ENCODE results near the gene TNFRSF1B. TPM values are rescaled to one million over a fixed set of nuclear protein-coding genes. Genes with fewer than 3 reads are reported as not detected.
A peak's percentile ranks its signal among the peaks of the same experiment; 100 is the strongest.

TNFRSF1B gene
- not detected for polyA plus RNA-seq (2012; ENCODE audit: insufficient read depth, insufficient read length)

DNA sequence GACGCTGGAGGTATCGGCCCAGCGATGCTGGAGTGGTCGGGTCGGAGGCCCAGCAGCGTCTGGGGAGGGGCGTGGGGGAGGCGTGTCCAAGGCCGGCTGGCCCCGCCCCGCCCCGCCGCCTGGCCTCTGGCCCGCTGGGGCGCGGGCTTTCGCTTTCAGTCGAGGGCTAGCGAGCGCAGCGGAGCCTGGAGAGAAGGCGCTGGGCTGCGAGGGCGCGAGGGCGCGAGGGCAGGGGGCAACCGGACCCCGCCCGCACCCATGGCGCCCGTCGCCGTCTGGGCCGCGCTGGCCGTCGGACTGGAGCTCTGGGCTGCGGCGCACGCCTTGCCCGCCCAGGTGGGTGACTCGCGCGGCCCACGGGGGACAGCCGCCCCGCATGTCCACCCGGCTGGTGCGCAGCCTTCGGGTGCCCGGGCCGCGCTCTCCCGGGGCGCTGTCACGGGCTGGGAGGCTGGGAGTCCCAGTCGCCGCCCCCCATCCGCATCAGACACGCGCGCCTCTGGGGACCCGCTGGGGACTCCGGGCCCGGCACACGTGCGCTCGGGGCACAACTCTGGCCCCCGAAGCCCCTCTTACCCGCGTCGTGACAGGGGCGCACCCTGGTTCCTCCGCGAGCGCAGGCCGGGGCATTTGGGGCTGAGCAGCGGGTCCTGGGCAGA, at the start of gene TNFRSF1B:
TNFRSF1B (plus strand) TSS at position 158 of the 659 bp plus-strand sequence; CDS start at position 259, 101 bp downstream.
- no peak within 1 kb of the TSS for H3K4me3 ChIP-seq (ENCODE audit: low read length)
- DNase-seq (ENCODE audit: low read depth, low spot score): no peak

DNA sequence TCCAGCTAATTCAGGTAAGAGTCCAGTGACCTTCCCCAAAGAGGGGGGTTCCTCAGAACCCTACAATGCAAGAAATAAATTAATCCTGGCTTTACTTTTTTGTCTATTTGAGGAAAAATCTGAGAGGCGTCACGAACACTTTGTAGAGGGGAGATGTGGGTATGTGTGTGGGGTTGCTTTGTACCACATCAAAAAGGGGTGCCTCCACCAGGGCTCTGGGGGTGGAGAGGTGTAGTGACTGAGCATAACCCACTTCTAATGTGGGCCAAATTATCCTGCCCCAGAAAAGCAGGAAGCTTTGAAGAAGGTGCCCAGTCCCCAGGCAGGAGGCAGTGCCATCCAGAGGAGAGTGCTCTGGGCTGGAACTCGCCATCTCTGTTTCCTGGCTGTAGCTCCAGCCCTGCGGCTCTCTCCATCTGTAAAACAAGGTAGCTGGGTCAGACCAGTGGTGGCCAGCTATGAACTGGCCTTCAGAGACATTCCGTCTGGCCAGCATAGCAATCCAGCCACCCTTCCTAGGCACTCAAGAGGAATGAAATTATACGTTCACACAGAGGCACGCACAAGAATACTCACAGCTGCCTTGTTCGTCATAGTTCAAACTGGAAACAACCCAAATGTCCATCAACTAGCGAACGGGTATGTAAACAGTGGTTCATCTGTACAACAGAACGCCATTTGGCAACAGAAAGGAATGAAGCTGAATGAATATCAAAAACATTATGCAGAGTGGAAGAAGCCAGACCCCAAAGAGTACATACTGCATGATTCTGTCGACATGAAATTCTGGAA, 45.4 kb upstream of the TNFRSF1B start:
- peak; percentile 49 for DNase-seq (ENCODE audit: low read depth, low spot score)
- no peak overlapping the region for H3K4me3 ChIP-seq (ENCODE audit: low read length)

DNA sequence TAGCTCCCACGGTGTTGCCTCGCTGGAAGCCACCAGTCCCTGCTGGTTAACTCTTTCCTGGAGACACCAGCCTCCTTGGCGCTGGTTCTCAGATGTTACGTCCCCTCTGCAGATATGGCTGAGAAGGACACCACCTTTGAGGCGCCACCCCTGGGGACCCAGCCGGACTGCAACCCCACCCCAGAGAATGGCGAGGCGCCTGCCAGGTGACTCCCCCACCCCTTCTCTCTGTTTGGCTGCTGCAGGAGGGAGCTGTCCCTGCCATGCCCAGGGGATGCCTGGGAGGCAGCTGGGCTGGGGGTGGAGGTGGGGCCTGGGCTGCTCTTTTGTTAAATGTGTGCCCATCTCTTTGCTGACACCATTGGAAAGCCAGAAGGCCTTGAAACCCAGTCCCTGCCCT, 43.6 kb upstream of the TNFRSF1B start:
- no peak for DNase-seq (ENCODE audit: low read depth, low spot score)

DNA sequence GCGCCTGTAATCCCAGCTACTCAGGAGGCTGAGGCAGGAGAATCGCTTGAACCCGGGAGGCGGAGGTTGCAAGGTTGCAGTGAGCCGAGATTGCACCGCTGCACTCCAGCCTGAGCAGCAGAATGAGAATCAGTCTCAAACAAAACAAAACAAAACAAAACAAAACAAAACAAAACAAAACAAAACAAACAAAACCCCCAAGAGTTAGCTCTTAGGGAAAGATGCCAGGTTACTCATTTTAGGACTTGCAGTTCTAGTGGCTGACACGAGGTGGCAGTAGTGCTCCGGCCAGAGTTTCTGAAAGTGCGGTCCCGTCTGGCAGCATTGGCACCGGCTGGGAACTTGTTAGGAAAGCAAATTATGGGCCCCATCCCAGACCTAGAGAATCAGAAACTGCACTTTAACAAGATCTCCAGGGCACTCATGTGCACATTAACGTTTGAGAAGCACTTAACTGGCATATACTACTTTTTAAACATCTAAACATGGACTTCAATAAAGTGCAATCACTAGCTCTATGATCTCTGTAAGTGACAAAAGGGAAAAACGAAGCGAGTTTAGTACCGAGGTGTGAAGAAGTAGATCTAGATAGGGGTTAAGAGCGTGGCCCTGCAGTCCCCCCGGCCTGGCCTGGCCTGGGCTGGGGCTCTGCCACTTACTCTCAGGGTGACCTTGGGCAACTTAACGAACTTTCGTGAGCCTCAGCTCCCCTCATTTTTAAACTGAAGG, 41.9 kb upstream of the TNFRSF1B start:
- H3K4me3 ChIP-seq (ENCODE audit: low read length): no peak overlapping the region
- peak; percentile 44 for DNase-seq (ENCODE audit: low read depth, low spot score)

More for the DNA sequence above, 43.6 kb upstream of the TNFRSF1B start:
- H3K4me3 ChIP-seq (ENCODE audit: low read length): no peak overlapping the region

DNA sequence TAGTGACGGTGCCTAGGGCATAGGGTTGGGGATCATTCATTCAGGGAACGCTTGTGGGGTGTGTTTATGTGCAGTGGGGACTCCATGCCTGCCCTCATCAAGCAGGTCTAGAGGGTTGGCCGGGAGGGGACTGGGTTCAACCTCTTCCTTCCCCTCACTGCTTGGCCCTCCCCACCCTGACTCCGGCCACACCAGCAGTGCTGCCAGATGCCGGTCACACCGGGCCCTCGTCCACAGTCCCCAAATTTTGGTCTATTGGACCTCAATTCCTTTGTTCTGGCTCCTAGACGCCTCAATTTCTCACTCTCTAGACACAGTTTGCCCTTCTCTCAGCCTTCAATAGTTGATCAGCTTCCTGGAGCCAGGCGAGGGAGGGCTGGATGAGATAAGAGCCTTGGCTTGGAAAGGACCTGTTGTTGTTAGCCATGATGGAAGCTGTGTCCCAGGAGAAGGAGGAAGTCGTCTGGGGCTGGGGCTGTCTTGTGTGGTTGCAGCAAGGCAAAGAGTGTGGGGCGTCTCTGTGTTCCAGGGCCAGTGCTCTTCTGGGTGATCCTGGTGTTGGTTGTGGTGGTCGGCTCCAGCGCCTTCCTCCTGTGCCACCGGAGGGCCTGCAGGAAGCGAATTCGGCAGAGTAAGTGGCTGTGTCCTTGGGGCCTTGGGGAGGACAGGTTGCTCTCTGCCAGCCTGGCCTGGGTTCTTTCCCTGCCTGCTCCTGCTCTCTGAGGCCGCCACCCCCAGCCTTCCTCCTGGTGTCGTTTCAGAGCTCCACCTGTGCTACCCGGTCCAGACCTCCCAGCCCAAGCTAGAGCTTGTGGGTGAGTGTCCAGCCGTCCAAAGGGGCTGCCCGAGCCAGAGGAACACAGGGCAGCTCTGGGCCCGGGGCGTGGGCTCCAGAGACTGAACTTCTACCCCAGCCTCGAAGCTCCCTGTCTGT, 41.1 kb upstream of the TNFRSF1B start:
- no peak overlapping the region for H3K4me3 ChIP-seq (ENCODE audit: low read length)
- DNase-seq (ENCODE audit: low read depth, low spot score): no peak

DNA sequence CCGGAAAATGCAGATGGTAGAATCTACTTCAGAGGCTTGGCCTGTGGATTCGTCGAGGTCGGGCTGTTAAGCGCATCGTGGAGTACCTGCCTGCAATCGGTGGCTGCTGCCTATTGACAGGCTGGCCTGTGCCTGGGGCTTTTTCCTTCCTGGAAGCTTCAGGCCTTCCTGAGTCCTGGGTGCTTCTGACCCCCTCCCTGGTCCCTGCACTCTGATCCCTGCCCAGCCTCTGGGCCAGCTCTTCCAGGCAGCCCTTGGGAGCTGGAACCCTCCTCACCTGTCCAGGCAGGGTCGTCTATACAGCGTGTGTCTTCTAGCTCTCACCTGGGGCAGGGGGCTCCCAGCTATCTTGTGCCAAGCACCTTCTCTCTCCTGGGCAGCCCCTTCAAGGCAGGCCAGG, 40.0 kb upstream of the TNFRSF1B start:
- DNase-seq (ENCODE audit: low read depth, low spot score): no peak

DNA sequence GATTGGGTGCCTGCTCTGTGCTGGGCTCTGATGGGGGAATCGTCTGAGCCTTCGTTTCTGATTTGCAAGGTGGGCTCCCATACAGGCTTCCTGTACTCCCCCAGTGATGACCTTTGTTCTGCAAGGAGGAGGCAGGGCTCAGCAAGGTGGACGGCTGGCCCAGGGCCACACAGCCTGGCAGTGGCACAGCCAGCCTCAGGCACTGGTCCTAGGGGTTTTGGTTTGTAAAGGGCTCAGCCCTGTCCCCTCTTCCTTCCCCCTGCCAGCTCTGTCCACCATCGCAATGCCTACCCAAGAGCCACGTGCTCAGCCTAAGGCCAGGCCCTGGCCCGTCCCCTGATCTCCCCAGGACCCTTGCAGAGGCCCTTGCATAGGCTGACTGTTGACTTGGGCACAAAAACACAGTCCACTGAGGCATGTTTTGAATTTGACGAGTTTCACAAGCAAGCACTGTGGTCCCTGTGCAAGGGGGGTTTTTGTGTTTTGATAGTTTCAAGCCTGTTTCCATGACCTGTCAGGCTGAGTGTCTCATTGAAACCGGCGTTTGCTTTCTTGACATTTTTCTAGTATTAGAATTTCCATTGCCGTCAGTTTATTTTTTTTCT, 39.5 kb upstream of the TNFRSF1B start:
- no peak for DNase-seq (ENCODE audit: low read depth, low spot score)
- no peak overlapping the region for H3K4me3 ChIP-seq (ENCODE audit: low read length)

More for the DNA sequence above, 40.0 kb upstream of the TNFRSF1B start:
- no peak overlapping the region for H3K4me3 ChIP-seq (ENCODE audit: low read length)

DNA sequence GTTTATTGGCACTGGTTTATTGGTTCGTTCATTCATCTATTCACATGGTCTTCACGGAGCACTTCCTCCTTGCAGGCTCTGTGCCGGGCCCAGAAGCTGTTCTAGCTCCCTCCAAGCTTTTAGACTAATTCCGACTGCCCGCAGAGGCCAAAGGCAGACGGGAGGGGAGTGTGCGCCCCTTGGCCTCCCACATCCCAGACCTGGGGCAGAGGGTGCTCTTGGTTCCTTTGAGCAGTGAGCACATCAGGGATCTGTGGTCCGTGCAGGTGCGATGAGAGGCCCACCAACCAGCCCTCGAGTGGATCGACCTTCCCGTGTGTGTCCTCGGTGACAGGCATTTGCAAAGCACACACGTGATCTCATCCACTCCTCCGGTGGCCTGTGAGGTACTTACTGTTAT, 38.7 kb upstream of the TNFRSF1B start:
- no peak for DNase-seq (ENCODE audit: low read depth, low spot score)
- H3K4me3 ChIP-seq (ENCODE audit: low read length): no peak overlapping the region

DNA sequence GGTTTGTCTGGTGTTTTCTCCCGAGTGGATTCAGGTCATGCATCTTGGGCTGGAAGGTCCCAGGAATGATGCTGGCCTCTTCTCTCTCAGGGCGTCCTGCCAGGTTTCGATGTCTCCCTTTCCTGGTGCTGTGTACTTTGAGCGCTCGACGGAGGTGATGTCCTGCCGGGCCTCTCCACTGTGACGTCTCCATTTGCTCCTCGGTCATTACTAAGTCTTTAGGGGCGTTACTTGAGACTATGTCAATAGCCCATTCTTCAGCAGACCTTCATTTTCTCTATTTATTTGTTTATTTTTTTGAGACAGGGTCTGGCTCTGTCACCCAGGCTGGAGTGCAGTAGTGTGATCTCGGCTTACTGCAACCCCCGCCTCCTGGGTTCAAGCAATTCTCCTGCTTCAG, 37.2 kb upstream of the TNFRSF1B start:
- DNase-seq (ENCODE audit: low read depth, low spot score): no peak
- no peak overlapping the region for H3K4me3 ChIP-seq (ENCODE audit: low read length)

DNA sequence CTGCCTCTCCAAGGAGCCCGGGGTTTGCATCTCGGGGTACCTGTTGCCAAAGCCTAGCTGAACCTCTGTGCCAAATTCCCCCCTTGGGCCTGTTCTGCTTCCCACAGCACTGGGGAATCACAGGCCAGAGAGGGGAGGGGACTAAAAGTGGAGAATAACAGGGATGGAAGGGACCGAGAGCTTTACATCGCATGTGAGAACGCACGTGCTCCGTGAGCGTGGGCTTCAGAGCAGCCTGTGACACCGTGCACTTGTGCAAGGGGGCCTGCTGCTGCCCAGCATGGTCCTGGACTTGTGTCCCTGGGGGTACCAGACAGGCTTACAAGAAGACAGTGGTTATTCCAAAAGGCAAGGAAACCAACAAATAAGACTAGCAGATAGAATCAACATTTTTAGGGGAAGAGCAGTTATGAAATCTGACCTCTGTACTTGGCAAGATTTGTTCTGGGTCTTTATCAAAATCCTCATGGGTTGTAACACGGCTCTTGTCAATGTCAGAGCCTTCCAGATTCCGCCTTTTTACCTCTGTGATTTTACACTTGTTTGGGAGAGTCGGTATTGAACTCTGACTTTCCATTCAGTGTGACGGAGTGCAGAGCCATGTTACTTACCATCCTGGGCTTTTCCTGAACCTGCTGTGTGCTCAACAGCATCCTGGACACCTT, 36.2 kb upstream of the TNFRSF1B start:
- H3K4me3 ChIP-seq (ENCODE audit: low read length): no peak overlapping the region
- no peak for DNase-seq (ENCODE audit: low read depth, low spot score)

DNA sequence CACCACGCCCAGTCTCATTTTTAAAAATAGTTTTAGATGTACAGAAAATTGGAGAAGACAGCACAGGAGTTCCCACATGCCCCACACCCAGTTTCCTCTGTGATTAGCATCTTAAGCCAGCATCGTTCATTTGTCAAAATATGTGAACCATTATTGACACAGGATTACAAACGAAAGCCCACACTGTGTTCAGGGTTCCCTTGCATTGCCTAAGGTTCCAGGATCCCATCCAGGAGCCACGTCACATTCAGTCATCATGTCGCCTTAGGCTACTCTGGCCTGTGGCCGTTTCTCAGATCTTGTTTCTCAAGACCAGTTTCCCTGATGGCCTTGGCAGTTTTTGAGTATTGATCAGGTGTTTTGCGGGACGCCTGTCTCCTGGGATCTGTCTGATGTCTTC, 34.7 kb upstream of the TNFRSF1B start:
- DNase-seq (ENCODE audit: low read depth, low spot score): no peak
- H3K4me3 ChIP-seq (ENCODE audit: low read length): no peak overlapping the region

DNA sequence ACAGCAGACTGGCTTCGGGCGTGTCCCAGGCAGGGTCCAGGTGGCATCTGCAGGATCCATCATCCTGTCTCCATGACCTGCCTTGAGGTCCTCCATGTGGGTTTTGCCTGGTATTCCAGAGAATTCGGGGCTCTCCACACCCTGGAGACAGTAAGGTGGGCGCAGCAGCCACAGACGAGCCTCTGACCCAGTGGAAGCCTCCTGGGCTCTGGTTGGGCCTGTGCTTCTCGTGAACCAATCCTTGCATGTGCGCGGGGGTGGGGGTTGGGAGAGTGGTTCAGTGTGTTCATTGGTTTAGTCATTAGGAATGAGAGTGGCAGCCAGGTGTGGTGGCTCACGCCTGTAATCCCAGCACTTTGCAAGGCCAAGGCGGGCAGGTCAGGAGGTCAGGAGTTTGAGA, 32.1 kb upstream of the TNFRSF1B start:
- no peak for DNase-seq (ENCODE audit: low read depth, low spot score)
- no peak overlapping the region for H3K4me3 ChIP-seq (ENCODE audit: low read length)

DNA sequence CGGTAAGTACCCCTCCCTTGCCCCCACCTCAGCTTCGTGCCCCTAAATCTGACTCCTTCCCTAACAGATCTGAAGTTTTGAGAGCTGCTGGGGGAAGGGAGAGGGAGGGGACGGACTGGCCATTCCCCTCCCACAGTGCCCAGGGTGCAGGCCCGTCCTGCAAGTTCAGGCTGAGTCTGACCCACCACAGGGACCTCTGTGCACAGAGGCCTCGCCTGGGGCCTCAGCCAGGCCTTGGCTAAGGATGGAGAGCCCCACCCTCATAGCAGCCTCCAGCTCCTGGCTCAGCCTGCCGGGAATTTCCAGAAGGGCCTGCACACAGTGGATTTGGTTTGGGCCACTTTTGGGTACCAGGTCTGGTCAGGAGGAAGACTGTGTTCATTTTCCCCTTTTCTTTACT, 31.2 kb upstream of the TNFRSF1B start:
- no peak for DNase-seq (ENCODE audit: low read depth, low spot score)
- H3K4me3 ChIP-seq (ENCODE audit: low read length): no peak overlapping the region

DNA sequence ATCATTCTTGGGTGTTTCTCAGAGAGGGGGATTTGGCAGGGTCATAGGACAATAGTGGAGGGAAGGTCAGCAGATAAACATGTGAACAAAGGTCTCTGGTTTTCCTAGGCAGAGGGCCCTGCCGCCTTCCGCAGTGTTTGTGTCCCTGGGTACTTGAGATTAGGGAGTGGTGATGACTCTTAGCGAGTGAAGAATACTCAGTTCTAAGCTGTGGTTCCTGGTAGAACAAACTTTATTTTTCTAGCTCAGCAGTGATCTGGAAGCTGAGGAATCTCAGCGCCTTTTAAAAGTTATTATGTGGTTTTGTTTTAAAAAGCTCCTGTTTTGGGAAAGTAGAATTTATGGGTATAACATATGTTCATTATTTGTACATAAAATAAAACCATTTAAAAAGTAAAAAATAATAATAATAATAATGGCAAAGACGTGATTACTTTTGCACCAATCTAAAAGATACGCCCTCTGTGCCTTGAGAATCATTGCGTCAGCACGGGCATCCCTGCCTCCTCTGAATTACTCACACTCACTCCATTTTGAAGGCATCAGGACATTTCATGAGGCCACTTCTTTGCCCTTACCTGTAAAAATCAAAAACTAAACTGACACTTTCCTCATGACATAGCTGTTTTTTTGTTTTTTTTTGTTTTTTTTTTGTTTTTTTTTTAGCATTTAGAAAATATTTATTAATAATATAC, 29.7 kb upstream of the TNFRSF1B start:
- no peak overlapping the region for H3K4me3 ChIP-seq (ENCODE audit: low read length)

DNA sequence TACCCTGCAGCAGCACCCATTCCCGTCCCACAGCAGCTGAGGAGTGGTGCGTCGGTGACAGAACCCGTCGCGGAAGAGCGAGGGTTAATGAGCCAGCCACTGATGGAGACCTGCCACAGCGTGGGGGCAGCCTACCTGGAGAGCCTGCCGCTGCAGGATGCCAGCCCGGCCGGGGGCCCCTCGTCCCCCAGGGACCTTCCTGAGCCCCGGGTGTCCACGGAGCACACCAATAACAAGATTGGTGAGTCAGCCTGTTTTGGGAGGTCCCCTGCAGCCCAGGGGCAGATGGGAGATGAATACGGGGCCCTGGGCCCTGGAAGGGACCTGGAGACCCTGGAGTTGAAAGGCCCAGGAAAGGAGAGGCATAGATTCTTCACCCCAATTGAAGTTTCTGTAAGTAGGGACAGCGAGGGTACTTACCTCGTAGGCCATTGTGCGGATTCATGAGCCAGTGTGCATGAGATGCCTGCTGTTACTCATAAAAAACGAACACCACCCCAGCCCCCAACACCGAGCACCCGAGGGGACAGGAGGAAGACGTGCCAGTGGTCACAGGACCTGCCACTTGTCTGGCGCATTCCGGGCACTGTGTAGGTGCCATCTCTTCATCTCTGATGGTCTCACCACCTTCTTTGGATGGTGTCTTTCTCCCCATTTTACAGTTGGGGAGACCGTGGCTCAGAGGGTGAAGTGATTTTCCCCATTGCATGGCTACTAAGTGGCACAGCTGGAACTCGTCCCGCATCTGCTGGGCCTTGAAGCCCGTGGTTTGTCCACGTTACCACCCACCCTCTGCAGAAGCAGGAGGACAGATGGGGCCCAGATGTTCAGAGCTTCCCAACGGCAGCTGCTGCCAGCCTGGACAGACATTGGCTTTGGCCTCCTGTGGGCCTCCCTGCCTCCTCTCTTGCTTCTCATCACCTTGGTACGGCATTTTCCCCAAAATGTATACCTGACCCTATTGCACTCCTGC, 28.3 kb upstream of the TNFRSF1B start:
- no peak for DNase-seq (ENCODE audit: low read depth, low spot score)
- H3K4me3 ChIP-seq (ENCODE audit: low read length): no peak overlapping the region

More for the DNA sequence above, 29.7 kb upstream of the TNFRSF1B start:
- no peak for DNase-seq (ENCODE audit: low read depth, low spot score)

DNA sequence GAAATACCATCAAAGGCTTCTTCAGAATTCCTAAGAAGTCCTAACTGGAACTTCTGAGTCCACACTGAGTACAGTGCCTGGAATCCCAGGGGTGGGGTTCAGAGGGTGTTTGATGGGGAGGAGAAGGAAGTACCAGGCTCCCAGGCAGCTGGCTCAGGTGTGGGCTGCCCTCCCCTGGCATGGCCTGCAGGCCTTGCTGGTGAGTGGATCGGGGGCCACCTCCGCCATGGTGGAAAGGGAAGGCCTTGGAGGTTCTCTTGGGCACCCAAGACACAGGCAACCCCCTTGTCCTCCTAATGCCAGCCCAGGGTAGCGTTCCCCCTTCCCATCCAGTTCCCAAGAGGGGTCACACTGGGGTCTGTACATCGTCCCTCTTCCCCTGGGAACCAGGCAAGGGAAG, 26.8 kb upstream of the TNFRSF1B start:
- H3K4me3 ChIP-seq (ENCODE audit: low read length): no peak overlapping the region
- no peak for DNase-seq (ENCODE audit: low read depth, low spot score)

Data from Jurkat, Clone E6-1 (cell line).